Thyroid gland (tissue), 4 donors: ENCODE results near the gene UBAP1. TPM values are rescaled to one million over a fixed set of nuclear protein-coding genes. Genes with fewer than 3 reads are reported as not detected.
"Not testable (repeated sequence)": the region's sequence is repeated elsewhere in the genome, so short reads cannot be mapped to it uniquely, and the experiment has no call there.

ENCODE experiments used
- DNase-seq, 2 donors: peaks; one replicate each; pipeline ENCODE4 v3.0.0-alpha.2; 2019
- H3K27ac ChIP-seq, 3 donors: fragments of 200-600 bp; sonication (generic); 1 replicate in 2 of 3; 2 replicates in 1 of 3; pipeline ENCODE4 v1.5.1; 2016 to 2019; ENCODE audit warnings: mild to moderate bottlenecking in 1 of 3, moderate library complexity in 1 of 3
- H3K27me3 ChIP-seq: fragments of 200-600 bp; sonication (generic); one replicate; pipeline ENCODE4 v1.5.1; 2019
- H3K36me3 ChIP-seq, 2 donors: fragments of 200-600 bp; sonication (generic); one replicate each; pipeline ENCODE4 v1.5.1; 2016 to 2019
- H3K4me1 ChIP-seq, 2 donors: fragments of 200-600 bp; sonication (generic); one replicate each; pipeline ENCODE4 v1.5.1; 2017 to 2019
- H3K4me3 ChIP-seq, 3 donors: fragments of 200-600 bp; sonication (generic); replicated peaks in 1 of 3; 1 replicate in 2 of 3; 2 replicates in 1 of 3; pipeline ENCODE4 v1.5.1; 2016; ENCODE audit warnings: mild to moderate bottlenecking in 1 of 3
- H3K9me3 ChIP-seq: fragments of 200-600 bp; sonication (generic); one replicate; pipeline ENCODE4 v1.5.1; 2017
- CTCF ChIP-seq, 6 experiments: fragments of 200-600 bp in 3 of 6; fragments of 450-650 bp in 3 of 6; sonication (generic) in 3 of 6; IDR thresholded peaks; one replicate each; pipeline ENCODE4 v1.5.1; 2016 to 2019; ENCODE audit warnings: antibody characterized with exemption in 6 of 6, mild to moderate bottlenecking in 2 of 6, inconsistent platforms in 1 of 6, moderate library complexity in 1 of 6
- POLR2A ChIP-seq, 2 donors: fragments of 450-650 bp; IDR thresholded peaks; one replicate each; pipeline ENCODE4 v1.6.1; 2017; ENCODE audit warnings: antibody characterized with exemption in 2 of 2, mild to moderate bottlenecking in 2 of 2, moderate library complexity in 1 of 2
- WGBS, 2 donors: methylation state at CpG; one replicate each; pipeline ENCODE4 v1.1.5; 2017; 5-methylcytosine and 5-hydroxymethylcytosine counted together
- intact Hi-C: fragments of 100-400 bp; cut with DNase I; formaldehyde crosslinking; loops from one replicate; pipeline ENCODE4 v1.15.1; 2023
- total RNA-seq, 4 donors: library from RNA; depleted of rRNA; stranded (reverse); fragments of >200 nt; gene quantifications; one replicate each; pipeline ENCODE4 v1.2.3, GENCODE V29; 2016

The UBAP1 gene
- total RNA-seq, 4 donors from 2014 or later, result 41.3 to 50.5 (median 44.8) TPM

GRCh38 chr9:34203275-34203991, 24.6 kb downstream of the UBAP1 start:
- Histone ChIP-seq H3K27ac (no peak overlapping the region), H3K27me3 (no peaks in the 10 kb centered on the region), H3K36me3 (no peaks in the 10 kb centered on the region), H3K4me1 (peaks cover 0 to 19% of the 10 kb centered on the region in 2 donors), H3K4me3 (no peak overlapping the region), H3K9me3 (no peaks in the 10 kb centered on the region)
- TF ChIP-seq POLR2A (IDR thresholded peaks at IDR 0.05) (no peak), CTCF (IDR thresholded peaks at IDR 0.05) (no peak)
- intact Hi-C loops, result no loop called here
- WGBS, 2 donors, result 64 to 74% methylated on average over 4 of the region's 4 CpGs
- DNase-seq, result no peak

- no peak for DNase-seq
- Histone ChIP-seq H3K36me3 (no peaks in the 10 kb centered on the region), H3K9me3 (no peaks in the 10 kb centered on the region), H3K27me3 (no peaks in the 10 kb centered on the region), H3K27ac (no peak overlapping the region), H3K4me1 (peaks cover 0 to 18% of the 10 kb centered on the region in 2 donors), H3K4me3 (no peak overlapping the region)
- TF ChIP-seq CTCF (IDR thresholded peaks at IDR 0.05) (no peak), POLR2A (IDR thresholded peaks at IDR 0.05) (no peak)
- 45 to 52% methylated on average over 6 of the region's 6 CpGs for WGBS, 2 donors
- intact Hi-C loops, result no loop called here
Measured at GRCh38 chr9:34203992-34204635, 25.3 kb downstream of the UBAP1 start.

GRCh38 chr9:34205102-34205501, 26.3 kb downstream of the UBAP1 start:
- Histone ChIP-seq H3K4me1 (peaks cover 0 to 18% of the 10 kb centered on the region in 2 donors), H3K9me3 (no peaks in the 10 kb centered on the region), H3K27me3 (no peaks in the 10 kb centered on the region), H3K4me3 (no peak overlapping the region), H3K27ac (no peak overlapping the region), H3K36me3 (no peaks in the 10 kb centered on the region)
- DNase-seq, result no peak
- TF ChIP-seq CTCF (IDR thresholded peaks at IDR 0.05) (no peak), POLR2A (IDR thresholded peaks at IDR 0.05) (no peak)
- intact Hi-C loops, result no loop called here

GRCh38 chr9:34206561-34206960, 27.7 kb downstream of the UBAP1 start:
- Histone ChIP-seq H3K27ac (no peak overlapping the region), H3K4me3 (no peak overlapping the region), H3K9me3 (no peaks in the 10 kb centered on the region), H3K36me3 (no peaks in the 10 kb centered on the region), H3K27me3 (no peaks in the 10 kb centered on the region), H3K4me1 (peaks cover 0 to 18% of the 10 kb centered on the region in 2 donors)
- no peak for TF ChIP-seq POLR2A (IDR thresholded peaks at IDR 0.05)
- no peak for TF ChIP-seq CTCF (IDR thresholded peaks at IDR 0.05)
- intact Hi-C loops, result no loop called here
- DNase-seq, result no peak
- WGBS, 2 donors, result 96 to 97% methylated on average over 4 of the region's 4 CpGs

GRCh38 chr9:34211395-34211794, 32.6 kb downstream of the UBAP1 start:
- no peak for DNase-seq
- intact Hi-C loops, result no loop called here
- H3K4me3 ChIP-seq, result no peak overlapping the region
- 94 to 95% methylated on average over 1 of the region's 1 CpG for WGBS, 2 donors
- TF ChIP-seq POLR2A (IDR thresholded peaks at IDR 0.05) (no peak), CTCF (IDR thresholded peaks at IDR 0.05) (no peak)
- no peak overlapping the region for H3K27ac ChIP-seq
- no peaks in the 10 kb centered on the region for H3K36me3 ChIP-seq
- H3K9me3 ChIP-seq, result no peaks in the 10 kb centered on the region
- no peaks in the 10 kb centered on the region for H3K4me1 ChIP-seq
- no peaks in the 10 kb centered on the region for H3K27me3 ChIP-seq

GRCh38 chr9:34214354-34215000, 35.6 kb downstream of the UBAP1 start:
- intact Hi-C loops, H3K27me3 ChIP-seq, H3K4me1 ChIP-seq, DNase-seq, H3K4me3 ChIP-seq, H3K36me3 ChIP-seq, H3K27ac ChIP-seq, H3K9me3 ChIP-seq: not testable (repeated sequence)
- 96 to 100% methylated on average over 4 of the region's 4 CpGs for WGBS, 2 donors
